Parathyroid adenoma (tissue), 2 donors: Measurements from ENCODE around the gene ENKUR.

Source experiments
- H2AFZ ChIP-seq: fragments of 300-600 bp; sonication (generic); one replicate; pipeline ENCODE4 v1.7.0; 2017; ENCODE audit warnings: antibody characterized with exemption, mild to moderate bottlenecking
- H3K27ac ChIP-seq: fragments of 300-600 bp; sonication (generic); one replicate; pipeline ENCODE4 v1.7.0; 2017
- H3K27me3 ChIP-seq: fragments of 300-600 bp; sonication (generic); one replicate; pipeline ENCODE4 v1.7.0; 2017; ENCODE audit warnings: low read length; ENCODE audit not compliant: control insufficient read depth, insufficient read depth
- H3K36me3 ChIP-seq: fragments of 300-600 bp; sonication (generic); one replicate; pipeline ENCODE4 v1.7.0; 2017; ENCODE audit warnings: low read length; ENCODE audit not compliant: control insufficient read depth, insufficient read depth
- H3K4me1 ChIP-seq: fragments of 300-600 bp; sonication (generic); one replicate; pipeline ENCODE4 v1.7.0; 2017; ENCODE audit warnings: control low read depth
- H3K4me2 ChIP-seq: fragments of 300-600 bp; sonication (generic); one replicate; pipeline ENCODE4 v1.7.0; 2017; ENCODE audit warnings: low read length
- H3K4me3 ChIP-seq: fragments of 300-600 bp; sonication (generic); one replicate; pipeline ENCODE4 v1.7.0; 2017; ENCODE audit warnings: low read depth, low read length
- H3K79me2 ChIP-seq: fragments of 300-600 bp; sonication (generic); one replicate; pipeline ENCODE4 v1.7.0; 2017; ENCODE audit warnings: control low read depth
- H3K9ac ChIP-seq: fragments of 300-600 bp; sonication (generic); one replicate; pipeline ENCODE4 v1.7.0; 2017; ENCODE audit warnings: mild to moderate bottlenecking
- H3K9me3 ChIP-seq: fragments of 300-600 bp; sonication (generic); one replicate; pipeline ENCODE4 v1.7.0; 2017; ENCODE audit warnings: low read length; ENCODE audit not compliant: control insufficient read depth
- TF ChIP-seq, protein P1 (sequence below): fragments of 300-600 bp; sonication (generic); IDR thresholded peaks from one replicate; pipeline ENCODE4 v1.7.0; 2017; ENCODE audit warnings: antibody characterized with exemption, mild to moderate bottlenecking
- donor health status: primary hyperparathyroidism.

The ENKUR gene

GRCh38 chr10:24988831-24989640 lies 26.9 kb downstream of the ENKUR start:
- H3K79me2 ChIP-seq, result no peaks in the 10 kb centered on the region
- H3K4me1 ChIP-seq, result no peaks in the 10 kb centered on the region
- no peaks in the 10 kb centered on the region for H3K36me3 ChIP-seq
- no peaks in the 10 kb centered on the region for H3K9me3 ChIP-seq
- no peak overlapping the region for H3K4me2 ChIP-seq
- H2AFZ ChIP-seq, result peak overlapping the region; percentile 7
- TF ChIP-seq, protein P1, sequence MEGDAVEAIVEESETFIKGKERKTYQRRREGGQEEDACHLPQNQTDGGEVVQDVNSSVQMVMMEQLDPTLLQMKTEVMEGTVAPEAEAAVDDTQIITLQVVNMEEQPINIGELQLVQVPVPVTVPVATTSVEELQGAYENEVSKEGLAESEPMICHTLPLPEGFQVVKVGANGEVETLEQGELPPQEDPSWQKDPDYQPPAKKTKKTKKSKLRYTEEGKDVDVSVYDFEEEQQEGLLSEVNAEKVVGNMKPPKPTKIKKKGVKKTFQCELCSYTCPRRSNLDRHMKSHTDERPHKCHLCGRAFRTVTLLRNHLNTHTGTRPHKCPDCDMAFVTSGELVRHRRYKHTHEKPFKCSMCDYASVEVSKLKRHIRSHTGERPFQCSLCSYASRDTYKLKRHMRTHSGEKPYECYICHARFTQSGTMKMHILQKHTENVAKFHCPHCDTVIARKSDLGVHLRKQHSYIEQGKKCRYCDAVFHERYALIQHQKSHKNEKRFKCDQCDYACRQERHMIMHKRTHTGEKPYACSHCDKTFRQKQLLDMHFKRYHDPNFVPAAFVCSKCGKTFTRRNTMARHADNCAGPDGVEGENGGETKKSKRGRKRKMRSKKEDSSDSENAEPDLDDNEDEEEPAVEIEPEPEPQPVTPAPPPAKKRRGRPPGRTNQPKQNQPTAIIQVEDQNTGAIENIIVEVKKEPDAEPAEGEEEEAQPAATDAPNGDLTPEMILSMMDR, result no peak
- H3K9ac ChIP-seq, result no peak overlapping the region
- no peak overlapping the region for H3K27ac ChIP-seq
- no peak overlapping the region for H3K4me3 ChIP-seq
- H3K27me3 ChIP-seq, result no peaks in the 10 kb centered on the region

- no peaks in the 10 kb centered on the region for H3K36me3 ChIP-seq
- H3K27me3 ChIP-seq, result no peaks in the 10 kb centered on the region
- H3K9me3 ChIP-seq, result no peaks in the 10 kb centered on the region
- H3K4me2 ChIP-seq, result no peak overlapping the region
- no peaks in the 10 kb centered on the region for H3K79me2 ChIP-seq
- TF ChIP-seq, protein P1, result no peak
- H3K9ac ChIP-seq, result no peak overlapping the region
- no peaks in the 10 kb centered on the region for H3K4me1 ChIP-seq
- H3K4me3 ChIP-seq, result no peak overlapping the region
- H3K27ac ChIP-seq, result no peak overlapping the region
- no peak overlapping the region for H2AFZ ChIP-seq
These were observed 31.1 kb downstream of the ENKUR start for GRCh38 chr10:24984906-24985305.

- TF ChIP-seq, protein P1, result no peak
- Histone ChIP-seq H3K4me3 (no peak overlapping the region), H3K4me2 (no peak overlapping the region), H3K9ac (no peak overlapping the region), H2AFZ (no peak overlapping the region), H3K36me3 (no peaks in the 10 kb centered on the region), H3K4me1 (no peaks in the 10 kb centered on the region), H3K79me2 (no peaks in the 10 kb centered on the region), H3K27ac (no peak overlapping the region), H3K9me3 (no peaks in the 10 kb centered on the region), H3K27me3 (no peaks in the 10 kb centered on the region)
These were observed 32.0 kb downstream of the ENKUR start for GRCh38 chr10:24983946-24984345.

GRCh38 chr10:24983130-24983529 lies 32.8 kb downstream of the ENKUR start:
- Histone ChIP-seq H3K27me3 (no peaks in the 10 kb centered on the region), H3K4me2 (no peak overlapping the region), H3K4me1 (no peaks in the 10 kb centered on the region), H3K79me2 (no peaks in the 10 kb centered on the region), H3K4me3 (no peak overlapping the region), H3K36me3 (no peaks in the 10 kb centered on the region), H3K27ac (no peak overlapping the region), H3K9ac (no peak overlapping the region), H3K9me3 (no peaks in the 10 kb centered on the region), H2AFZ (no peak overlapping the region)
- TF ChIP-seq, protein P1, result no peak
